Iris pigment epithelial cell (primary cell): ENCODE data around the gene ZNF669.

Experiments used
- DNase-seq: peaks from one replicate; pipeline ENCODE4 v3.0.0-alpha.2; 2011; ENCODE audit warnings: low read depth

ZNF669 gene

DNA sequence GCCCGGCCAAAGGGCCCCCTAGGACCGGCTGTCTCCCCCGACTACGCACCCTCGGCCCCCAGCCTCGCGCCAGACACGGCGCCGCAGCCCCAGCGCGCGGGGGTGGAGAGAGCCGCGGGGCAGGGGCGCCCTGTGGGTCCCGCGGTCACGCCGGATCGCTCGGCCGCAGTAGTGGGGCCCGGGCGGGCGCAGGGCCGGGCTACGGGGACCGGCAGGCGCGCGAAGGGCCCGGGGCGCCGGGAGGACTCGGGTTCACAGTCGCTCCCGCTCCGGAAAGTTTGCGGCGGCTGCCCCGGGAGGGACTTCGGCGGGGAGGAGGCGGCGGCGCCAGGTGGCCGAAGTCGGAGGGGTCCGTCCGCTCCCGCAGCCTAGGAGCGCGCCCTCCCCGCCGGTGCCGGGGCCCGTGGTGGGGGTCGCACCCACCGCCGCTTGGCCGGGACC lies 7.1 kb upstream of the ZNF669 start:
- DNase-seq, result no peak

DNA sequence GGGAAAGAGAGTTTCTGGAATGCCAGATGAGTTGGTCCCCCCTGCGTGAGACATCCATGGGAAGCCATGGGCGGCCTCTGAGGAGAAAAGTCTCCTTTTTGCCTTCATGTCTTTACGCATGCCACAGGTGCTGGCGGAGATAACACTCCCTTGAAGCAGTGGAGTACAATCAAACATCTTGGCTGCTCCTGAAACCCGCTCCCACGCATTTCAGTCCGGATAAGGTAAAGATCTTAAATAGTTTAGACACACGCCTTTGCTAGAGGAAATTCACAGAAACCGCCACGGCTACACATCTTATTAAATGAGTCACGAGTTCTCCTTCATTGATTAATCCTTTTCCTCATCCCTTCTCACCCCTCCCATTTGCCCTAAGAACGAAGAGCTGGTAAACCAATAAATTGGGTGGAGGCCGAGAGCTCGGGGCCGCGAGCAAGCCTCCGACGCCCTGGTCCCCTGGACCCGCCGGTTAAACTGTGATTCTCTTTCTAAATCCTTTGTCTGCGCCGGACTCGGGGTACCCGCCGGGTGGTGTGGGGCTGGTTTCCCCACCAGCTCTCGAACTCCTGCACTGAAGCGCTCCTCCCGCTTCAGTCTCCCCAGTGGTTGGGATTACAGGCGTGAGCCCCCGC lies 6.6 kb upstream of the ZNF669 start:
- no peak for DNase-seq

DNA sequence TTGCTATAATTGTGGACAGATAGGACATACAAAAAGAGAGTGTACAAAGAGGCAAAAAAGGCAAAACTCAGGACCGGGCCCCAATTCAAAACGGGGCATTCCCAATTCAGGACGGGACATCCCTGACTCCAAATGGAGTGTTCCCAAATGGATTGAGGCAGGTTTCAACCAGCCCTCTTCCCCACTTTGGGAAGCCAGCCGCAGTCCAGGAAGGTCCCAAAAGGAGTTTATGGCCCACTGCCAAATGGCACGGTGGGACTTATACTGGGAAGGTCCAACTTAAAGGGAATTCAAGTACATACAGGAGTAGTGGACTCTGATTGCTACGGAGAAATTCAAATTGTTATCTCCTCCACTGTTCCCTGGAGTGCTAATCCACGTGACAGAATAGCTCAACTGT lies 3.5 kb upstream of the ZNF669 start:
- DNase-seq, result no peak

DNA sequence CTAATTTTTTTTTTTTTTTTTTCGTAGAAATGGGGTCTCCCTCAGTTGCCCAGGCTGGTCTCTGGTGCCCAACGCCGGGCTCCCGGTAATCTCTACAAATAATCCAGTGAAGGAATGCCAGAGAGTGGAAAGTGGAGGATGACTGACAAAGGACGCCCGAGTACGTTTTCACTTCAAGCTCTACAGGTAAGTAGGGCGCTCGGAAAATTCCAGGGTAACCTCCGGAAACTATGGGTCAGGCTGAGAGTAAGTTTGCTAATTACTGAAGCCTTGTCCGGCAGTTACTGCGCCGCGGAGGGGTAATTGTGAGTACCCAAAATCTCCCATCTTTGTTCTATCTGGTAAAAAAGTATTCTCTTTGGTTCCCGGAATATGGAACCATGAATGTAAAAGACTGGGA lies 1.8 kb upstream of the ZNF669 start:
- DNase-seq, result no peak

DNA sequence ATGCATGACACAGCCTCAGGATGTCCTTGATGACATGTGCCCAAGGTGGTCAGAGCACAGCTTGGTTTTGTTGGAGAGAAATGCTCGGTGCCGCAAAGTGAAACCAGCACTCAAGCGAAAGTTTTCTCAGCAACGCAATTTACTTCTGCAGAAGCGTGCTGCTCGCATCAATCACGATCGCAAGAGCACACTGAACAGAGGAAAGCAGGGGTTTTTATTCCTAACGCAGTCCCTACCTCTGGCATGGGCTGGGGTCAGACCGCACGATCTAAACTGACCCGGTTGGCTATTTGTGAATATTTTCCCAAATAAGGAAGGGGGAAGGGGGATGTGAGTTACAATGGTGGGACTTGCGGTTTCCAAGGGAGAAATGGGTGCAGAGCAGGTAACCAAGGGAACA lies 809 bp upstream of the ZNF669 start:
- DNase-seq, result no peak

DNA sequence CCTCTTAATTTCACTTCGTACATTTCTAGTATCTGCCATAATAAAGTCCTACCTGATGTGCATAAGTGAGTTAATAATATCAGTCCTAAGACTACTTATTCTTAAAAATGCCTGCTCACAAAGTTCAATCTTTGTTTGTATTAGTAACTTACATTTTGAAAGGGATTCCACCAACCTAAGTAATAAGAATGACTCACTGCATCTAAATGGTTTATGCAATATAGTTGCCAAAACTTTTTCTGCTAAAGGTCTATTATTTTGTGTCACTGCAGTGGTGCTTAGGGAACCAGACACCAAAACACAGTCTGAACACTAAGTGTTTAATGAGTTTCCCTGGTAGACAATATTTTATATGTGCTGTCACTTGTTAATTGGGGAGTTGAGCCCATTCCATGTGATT lies 1.8 kb downstream of the ZNF669 start:
- DNase-seq, result peak; percentile 75

DNA sequence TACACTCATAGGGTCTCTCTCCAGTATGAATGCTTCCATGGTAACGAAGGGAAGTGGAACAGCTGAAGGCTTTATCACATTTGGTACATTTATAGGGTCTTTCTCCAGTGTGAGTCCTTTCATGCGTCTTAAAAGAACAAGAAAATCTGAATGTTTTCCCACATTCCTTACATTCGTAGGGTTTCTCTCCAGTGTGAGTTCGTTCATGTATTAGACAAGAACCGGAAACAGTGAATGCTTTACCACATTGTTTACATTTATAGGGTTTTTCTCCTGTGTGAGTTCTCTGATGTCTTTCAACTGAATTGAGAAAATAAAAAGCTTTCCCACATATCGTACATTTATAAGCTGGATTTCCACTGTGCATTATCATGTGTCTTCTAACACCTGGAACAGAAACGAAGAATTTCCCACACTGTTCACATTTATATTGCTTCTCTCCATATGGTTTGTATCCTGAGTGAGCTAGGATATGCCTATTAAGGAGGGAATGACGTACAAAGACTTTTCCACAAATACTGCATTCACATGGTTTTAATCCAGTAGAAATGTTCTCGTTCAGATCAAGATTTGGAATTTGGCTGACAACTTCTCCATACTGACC lies 3.4 kb downstream of the ZNF669 start:
- no peak for DNase-seq

DNA sequence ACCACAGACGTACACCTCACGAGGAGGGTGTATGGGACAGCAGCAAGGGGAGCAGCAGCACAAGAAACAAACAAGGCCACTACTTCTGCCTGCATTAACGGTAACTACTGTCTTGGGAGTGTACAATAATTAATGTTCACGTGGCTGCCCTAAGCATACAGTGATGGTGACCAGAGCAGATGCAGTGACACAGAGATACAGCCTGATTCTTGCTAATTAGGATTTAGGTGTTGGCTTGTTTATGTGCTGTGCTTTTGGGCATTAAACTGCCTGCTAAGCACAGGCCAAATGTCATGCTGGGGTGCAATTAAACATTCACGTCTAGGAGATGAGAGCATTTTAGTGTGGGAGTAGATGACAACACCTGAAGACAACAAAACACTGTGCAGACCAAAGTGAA lies 7.2 kb downstream of the ZNF669 start:
- DNase-seq, result no peak

DNA sequence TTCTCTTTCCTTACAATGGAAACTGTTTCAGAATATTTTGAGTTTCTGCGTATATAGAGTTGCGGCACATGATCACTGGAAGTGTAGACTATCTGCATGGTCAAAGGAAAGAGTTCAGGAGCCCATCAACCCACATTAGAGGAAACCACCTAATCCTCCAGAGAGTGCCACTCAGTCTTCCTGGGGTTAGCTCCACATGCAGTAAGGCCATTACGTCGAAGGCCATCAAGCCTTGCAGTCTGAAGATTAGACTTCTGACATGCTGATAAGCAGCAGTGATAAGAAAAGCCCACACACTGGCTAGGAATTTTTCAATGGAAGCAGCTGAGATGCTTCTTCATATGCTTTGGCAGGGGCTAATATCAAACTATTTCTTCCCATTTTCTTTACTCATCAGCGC lies 7.6 kb downstream of the ZNF669 start:
- no peak for DNase-seq

DNA sequence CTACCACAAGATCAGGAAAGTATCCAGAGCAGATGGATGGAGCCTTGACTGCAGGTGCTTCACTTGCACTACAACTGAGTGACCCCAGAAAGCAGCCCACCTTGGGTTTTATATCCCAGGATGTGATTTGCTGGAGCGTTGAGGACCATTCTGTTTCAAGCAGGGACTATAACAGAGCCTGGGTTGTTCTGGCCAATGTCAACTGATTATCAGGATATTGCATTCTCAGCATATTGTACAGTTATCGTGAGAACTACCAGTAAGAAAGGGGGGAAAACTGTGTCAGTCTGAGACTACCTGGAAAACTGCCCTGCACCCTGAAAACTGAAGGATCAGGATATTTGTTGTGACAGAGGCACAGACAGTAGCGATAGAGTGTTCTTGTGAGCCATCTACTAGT lies 8.0 kb downstream of the ZNF669 start:
- DNase-seq, result no peak

DNA sequence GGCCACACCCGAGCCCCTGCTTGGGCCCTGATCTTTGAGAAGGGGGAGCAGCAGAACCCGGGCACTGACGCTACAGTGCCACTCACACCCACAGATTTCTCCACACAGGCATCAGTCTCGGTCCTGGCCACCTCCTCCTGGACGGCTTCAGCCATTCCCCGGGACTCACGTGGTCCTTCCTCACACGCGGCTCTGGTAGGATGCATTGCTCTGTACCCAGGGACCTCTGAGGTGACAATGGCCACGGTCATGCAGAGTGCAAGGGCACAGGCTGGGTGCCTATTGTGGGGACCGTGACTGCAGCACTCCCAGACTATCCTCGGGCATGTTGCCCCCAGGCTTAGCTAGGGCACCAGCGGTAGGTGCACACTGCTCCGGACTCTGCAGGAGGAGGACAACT lies 13.7 kb downstream of the ZNF669 start:
- no peak for DNase-seq

DNA sequence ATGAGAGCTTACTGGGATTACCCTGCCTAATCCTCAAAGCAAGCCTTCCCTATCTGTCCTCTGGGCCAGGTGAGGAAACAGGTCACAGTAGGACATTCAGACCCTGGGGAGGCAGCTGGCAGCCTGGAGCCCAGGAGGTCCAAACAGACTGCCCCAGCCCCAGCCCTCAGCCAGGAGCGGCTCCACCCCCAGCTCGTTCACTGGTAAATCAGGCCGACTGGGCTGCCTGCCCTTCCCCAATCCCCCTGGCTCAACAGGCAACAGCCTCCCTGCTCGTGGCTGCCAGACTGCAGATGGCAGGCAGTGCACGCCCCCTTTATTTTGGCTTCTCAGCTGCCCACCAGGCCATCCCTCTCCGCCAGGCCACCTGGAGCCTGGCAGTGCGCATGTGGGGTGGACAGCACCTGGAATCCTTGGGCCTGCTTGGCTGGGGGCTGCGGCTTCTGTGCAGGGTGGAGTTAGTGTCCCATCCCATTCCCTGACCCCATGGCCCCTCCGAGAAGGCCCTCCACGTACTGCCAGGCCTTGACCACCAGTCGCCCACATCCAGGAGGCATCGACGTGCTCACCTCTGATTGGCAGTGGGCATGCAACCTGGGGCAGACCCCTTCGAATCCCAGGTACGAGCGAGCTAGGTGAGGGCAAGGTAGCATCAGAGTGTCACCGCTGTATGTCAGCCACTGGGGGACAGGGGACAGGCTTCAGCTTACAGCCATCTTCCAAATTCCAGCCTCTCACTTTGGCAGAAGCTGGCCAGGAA lies 14.4 kb downstream of the ZNF669 start:
- no peak for DNase-seq

DNA sequence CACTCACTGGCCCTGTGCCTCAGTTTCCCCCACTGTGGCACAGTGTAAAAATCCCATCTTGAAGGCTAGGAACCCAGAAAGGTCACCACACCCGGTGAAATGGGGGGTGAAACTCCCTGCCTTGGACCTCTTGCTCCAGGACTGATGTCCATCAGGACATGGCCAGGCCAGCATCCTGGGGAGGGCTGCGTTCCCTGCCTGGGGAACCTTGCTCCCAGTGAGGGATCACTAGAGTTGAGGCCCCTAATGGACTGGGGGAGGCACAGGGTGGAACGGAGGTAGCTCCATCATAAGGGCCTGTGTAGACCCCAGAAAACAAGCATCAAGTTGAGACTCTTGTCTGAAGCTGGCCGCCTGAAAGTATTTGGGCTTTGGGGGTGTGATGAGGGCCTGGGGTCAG lies 15.2 kb downstream of the ZNF669 start:
- DNase-seq, result no peak

DNA sequence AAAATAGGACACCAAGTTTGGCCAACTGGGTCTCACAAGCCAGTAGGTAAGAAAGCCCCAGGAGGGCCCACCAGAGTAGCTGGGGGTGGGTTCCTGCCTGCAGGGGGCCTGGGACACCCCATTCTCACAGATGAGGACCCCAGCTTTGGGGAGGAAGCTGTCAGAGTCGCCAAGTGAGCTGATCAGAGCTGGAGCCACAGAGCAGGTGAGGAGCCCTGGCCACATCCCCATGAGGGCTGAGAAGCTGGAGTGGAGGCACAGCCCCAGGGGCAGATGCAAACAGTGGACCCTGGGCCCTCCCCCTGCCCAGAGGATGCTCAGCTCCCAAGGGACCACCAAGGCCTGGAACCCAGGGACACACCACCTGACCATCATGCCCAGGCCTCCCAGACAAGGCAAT lies 16.9 kb downstream of the ZNF669 start:
- no peak for DNase-seq

DNA sequence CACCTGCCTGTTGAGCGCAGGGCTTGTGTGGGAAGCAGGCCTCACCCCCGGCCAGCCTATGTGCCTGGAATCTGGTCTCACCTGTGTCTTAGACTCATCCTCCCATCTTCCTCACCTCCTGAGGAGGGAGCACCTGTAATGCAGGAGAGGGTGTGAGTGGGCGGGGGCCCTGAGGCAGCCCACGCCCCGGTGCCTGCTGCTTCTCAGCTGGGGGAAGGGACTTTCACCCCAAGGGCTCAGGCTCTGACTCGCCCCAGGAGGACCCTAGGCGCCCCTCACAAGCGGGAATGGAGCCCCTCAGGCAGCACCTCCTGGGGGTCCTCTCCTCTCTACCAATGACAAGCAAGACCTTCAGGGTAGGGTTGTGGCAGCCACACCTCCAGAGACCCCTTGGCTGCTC lies 18.8 kb downstream of the ZNF669 start:
- no peak for DNase-seq

DNA sequence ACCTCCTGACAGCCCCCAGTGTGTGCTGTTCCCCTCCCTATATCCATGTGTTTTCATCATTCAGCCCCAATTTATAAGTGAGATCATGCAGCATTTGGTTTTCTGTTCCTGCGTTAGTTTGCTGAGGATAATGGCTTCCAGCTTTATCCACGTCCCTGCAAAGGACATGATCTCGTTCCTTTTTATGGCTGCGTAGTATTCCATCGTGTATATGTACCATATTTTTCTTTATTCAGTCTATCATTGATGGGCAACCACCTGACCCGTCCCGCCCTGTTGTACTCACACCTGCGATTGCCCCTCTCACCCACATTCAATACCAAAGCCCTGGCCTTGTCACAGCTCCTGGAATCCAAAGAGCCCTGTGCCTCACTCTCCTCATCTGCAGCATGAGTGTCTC lies 19.4 kb downstream of the ZNF669 start:
- no peak for DNase-seq

DNA sequence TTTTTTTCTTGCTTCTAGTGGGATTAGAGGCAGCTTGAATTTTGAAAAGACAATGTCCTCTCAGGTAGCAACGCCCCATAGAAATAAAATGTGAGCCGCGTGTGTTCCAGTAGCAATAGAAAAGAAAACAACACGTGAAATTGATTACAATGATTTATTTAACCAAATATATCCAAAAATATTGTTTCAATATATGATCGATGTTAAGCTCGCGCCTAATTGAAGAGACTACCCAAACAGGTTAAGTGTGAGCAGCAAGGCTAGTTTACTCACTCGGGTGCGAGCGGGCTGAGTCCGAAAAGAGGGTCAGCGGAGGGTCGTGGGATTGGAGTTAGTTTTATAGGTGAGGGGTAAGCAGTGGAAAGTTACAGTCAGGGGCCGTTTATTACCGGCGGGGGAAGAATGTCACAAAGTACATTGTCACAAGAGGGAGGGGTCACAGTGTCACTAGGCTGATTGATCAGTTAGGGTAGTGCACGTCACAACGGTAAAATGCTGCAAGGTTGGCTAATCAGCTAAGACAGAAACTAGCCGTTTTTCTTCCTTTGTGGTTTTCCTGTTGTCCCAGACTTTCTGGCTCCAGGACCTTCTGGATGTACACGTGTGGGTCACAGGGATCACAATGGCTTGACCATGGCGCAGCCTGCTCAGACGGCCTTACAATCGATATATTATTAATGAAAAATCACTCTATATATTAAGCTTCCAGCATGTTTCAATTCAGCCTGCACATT lies 24.8 kb downstream of the ZNF669 start:
- DNase-seq, result no peak

DNA sequence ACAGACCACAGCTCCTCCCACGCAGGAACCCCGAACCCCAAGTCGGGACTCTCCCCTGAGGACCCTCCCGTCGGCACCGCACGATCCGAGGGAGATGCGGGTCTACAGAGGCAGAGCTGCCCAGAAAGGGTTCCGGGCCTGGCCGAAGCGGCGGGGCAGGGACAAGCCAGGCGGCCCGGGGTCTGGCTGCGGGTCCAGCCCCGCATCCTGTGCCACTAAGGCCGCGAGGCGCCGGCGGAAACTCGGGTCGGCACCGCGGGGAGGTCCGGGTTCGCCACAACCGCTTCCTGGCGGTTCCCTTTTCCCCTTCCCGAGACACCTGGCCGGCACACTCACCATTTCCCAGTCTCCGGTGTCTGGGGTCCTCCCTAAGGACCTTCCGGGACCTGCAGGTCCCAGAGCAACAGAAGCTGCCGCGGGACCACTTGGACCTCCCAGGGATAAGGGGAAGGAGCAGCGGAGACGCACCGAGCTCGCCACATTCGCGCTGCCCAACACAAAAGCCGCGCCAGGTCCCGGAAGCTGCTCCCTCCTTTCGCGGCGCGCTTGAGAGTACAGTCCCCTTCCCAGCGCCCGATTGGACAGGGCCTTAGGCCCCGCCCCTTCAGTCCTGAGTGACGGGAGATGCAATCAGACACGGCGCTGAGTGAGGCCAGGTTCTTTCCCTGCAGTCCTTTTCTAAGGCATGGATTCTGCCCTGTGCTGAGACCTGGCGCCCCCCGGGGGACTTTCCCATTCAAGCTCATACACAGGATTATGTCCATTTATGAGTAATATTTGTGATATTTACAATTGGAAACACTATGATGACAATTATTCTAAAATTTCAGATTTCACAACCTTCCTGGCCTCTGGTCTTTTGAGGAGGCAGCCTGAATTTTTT lies 25.7 kb downstream of the ZNF669 start, which contains the start of gene ZNF670:
ZNF670 (minus strand) TSS at position 554 of the 883 bp plus-strand sequence; CDS start at position 339, 215 bp downstream.
- DNase-seq, result peak; percentile 97

DNA sequence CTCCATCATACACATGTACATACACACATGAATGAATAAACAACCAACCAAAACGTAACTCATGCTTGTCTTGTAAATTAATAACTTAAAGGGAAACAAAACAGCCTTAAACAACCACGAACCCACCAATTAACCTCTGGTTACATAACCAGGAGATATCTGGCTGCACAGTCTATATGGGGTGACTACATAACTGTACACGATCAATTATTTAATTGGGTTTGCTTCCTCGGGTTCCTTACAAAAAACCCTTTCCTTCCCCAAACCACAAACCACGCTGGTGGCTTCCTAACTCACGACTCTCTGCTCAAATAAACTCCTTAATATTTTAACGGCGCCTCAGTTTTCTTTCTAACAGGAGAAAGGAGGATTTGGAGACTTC lies 26.3 kb downstream of the ZNF669 start:
- DNase-seq, result peak; percentile 13

DNA sequence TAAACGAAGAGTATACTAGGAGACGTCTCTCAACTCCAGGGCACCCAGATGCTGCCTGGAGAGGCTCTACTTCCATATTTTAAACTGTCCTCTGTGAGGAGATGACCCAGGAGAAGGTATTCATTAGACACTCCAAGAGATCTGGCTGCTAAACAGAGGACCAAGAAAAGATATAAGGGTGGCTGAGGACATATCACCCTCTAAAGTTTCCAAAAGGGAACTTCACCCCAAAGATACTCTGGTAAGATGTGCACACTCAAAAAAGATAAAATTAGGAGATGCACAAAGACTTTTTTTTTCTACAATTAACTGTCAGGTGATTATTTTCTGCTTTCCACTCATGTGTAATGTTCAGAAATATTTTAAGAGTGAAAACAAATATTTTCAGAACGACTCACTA lies 26.9 kb downstream of the ZNF669 start:
- peak; percentile 16 for DNase-seq

DNA sequence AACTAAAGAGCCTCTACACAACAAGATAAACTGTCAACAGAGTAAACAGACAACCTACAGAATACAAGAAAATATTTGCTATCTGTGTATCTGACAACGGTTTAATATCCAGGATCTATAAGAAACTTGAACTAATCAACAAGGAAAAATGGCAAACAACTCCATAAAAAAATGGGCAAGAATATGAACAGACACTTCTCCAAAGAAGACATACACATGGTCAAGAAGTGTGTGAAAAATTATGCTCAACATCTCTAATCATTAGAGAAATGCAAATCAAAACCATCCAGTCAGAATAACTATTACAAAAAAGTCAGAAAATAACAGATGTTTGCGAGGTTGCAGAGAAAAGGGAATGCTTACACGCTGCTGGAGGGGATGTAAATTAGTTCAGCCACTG lies 33.5 kb downstream of the ZNF669 start:
- DNase-seq, result no peak

DNA sequence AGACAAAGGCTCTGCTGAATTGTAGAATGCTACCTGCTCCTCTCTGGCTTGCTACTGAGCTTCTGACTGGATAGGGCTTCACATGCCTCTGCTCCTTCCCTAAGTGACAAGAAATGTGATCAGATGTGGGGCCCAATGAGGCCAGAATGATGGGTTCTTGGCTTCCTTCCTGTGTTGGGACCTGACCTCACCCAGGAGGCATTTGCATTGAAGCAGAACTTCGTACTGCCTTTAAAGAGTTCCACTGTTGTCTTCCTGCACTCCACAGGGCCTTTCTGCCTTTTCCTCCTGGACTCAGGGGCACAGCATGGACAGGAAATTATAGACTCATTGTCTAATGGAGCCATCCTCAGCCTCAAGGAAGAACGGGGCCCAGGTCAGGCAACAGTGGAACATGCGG lies 39.9 kb downstream of the ZNF669 start:
- no peak for DNase-seq
